Stomach (tissue), 9 donors: ENCODE data around the gene BSX. TPM values are rescaled to one million over a fixed set of nuclear protein-coding genes. Genes with fewer than 3 reads are reported as not detected.

Experiments used
- DNase-seq, 2 donors: peaks; one replicate each; pipeline versions ENCODE4 v3.0.0 to v3.0.0-alpha.2; 2013 to 2019
- H3K27ac ChIP-seq, 5 donors: fragments of 200-600 bp in 4 of 5; sonication (generic) in 4 of 5; one replicate each; pipeline ENCODE4 v1.5.1; 2013 to 2019; ENCODE audit warnings: mild to moderate bottlenecking in 1 of 5, moderate library complexity in 1 of 5
- H3K27me3 ChIP-seq, 3 donors: fragments of 200-600 bp; sonication (generic); one replicate each; pipeline ENCODE4 v1.5.1; 2017 to 2019; ENCODE audit warnings: mixed run types in 1 of 3
- H3K36me3 ChIP-seq, 4 donors: fragments of 200-600 bp; sonication (generic); 1 replicate in 3 of 4; 2 replicates in 1 of 4; pipeline ENCODE4 v1.5.1; 2016 to 2019
- H3K4me1 ChIP-seq, 4 donors: fragments of 200-600 bp; sonication (generic); one replicate each; pipeline ENCODE4 v1.5.1; 2016 to 2019
- H3K4me3 ChIP-seq, 4 donors: fragments of 200-600 bp; sonication (generic) in 3 of 4; one replicate each; pipeline ENCODE4 v1.5.1; 2016 to 2019; ENCODE audit warnings: mild to moderate bottlenecking in 1 of 4
- H3K9me3 ChIP-seq, 4 donors: fragments of 200-600 bp; sonication (generic); one replicate each; pipeline ENCODE4 v1.5.1; 2016 to 2019
- EP300 ChIP-seq: sonication (generic); formaldehyde crosslinking; IDR thresholded peaks from one replicate; pipeline ENCODE4 v1.6.1; 2017; ENCODE audit warnings: antibody characterized with exemption
- POLR2A ChIP-seq, 4 donors: fragments of 450-650 bp; IDR thresholded peaks; one replicate each; pipeline ENCODE4 v1.6.1; 2016; ENCODE audit warnings: antibody characterized with exemption in 4 of 4, control low read depth in 2 of 4, mild to moderate bottlenecking in 1 of 4, moderate library complexity in 1 of 4
- POLR2AphosphoS5 ChIP-seq, 3 donors: sonication (generic); formaldehyde crosslinking; IDR thresholded peaks; one replicate each; pipeline ENCODE4 v1.6.1; 2016; ENCODE audit warnings: antibody characterized with exemption in 3 of 3
- WGBS, 5 donors: extraction: QIAGEN DNeasy Blood & Tissue Kit in 3 of 5; methylation state at CpG; one replicate each; pipeline versions ENCODE4 v1.1.5 to v1.1.7; 2013 to 2018; 5-methylcytosine and 5-hydroxymethylcytosine counted together
- intact Hi-C: fragments of 100-400 bp; cut with DNase I; formaldehyde crosslinking; loops from one replicate; pipeline ENCODE4 v1.15.1; 2023; ENCODE audit warnings: low total_unique reads
- polyA plus RNA-seq, 3 donors: library from polyadenylated mRNA; stranded (reverse); fragments of 200-250 nt; gene quantifications; one replicate each; pipeline ENCODE4 v1.2.3, GENCODE V29; 2013
- total RNA-seq, 5 donors: library from RNA; depleted of rRNA; stranded (reverse); fragments of >200 nt; gene quantifications; one replicate each; pipeline versions ENCODE4 v1.1.0 to v1.2.3, GENCODE V29; 2014 to 2016
- TF ChIP-seq, protein P1 (sequence below), 7 experiments: fragments of 450-650 bp in 4 of 7; fragments of 200-600 bp in 3 of 7; sonication (generic) in 3 of 7; IDR thresholded peaks; one replicate each; pipeline ENCODE4 v1.5.1; 2016 to 2019; ENCODE audit warnings: antibody characterized with exemption in 7 of 7, control low read depth in 2 of 7, mild to moderate bottlenecking in 1 of 7
- donor health status: healthy with polysubstance abuse.
- donor health status: Bipolar disorder and iron deficiency.
- donor health status: healthy.

BSX gene
- total and polyA plus RNA-seq, 8 donors: not detected

DNA sequence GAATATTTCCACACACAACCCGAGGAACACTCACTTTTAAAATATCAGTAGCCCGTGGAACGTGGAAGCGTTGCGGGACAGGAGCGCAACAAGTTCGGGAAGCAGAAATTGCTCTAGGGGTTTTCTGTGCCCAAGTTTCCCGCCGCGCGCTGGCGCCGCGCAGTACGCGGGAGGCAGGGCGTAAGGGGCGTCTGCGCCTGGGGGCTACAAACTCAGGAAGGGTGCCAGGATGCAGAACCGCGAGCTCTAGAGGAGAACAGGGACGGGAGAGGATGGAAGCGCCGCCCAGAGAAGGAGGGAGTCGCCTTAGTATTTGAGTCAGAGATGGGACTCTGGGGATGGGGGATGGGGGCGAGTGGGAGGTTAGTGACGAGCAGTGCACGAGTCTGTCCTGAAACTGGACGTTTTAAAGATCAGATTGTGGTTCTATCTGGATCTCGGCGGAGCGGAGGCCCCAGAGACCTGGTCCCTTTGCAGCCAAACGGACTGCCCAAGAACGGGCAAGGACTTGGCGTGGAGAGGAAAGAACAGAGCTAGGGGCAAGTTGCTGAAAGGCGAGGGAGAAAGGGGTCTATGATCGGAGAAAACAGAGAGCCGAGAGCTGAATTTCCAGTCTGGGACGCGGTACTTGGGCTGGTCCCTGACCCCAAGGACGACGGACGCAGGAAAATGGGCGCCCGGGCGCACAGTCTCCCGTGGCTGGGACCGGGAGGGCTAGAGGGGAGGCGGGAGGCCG is 4.7 kb downstream of the BSX start:
- Histone ChIP-seq H3K36me3 (no peaks in the 10 kb centered on the region), H3K4me1 (peaks cover 4 to 36% (median 17%) of the 10 kb centered on the region in 4 donors), H3K9me3 (peaks cover 0 to 6% (median 0%) of the 10 kb centered on the region in 4 donors), H3K4me3 (peak overlapping the region in 2 of 4 donors; percentile 15 to 31), H3K27ac (no peak overlapping the region), H3K27me3 (peaks cover 40 to 89% (median 75%) of the 10 kb centered on the region in 3 donors)
- TF ChIP-seq EP300 (no peak), POLR2A (IDR thresholded peaks at IDR 0.05) (no peak), POLR2AphosphoS5 (IDR thresholded peaks at IDR 0.05) (no peak)
- TF ChIP-seq, protein P1, sequence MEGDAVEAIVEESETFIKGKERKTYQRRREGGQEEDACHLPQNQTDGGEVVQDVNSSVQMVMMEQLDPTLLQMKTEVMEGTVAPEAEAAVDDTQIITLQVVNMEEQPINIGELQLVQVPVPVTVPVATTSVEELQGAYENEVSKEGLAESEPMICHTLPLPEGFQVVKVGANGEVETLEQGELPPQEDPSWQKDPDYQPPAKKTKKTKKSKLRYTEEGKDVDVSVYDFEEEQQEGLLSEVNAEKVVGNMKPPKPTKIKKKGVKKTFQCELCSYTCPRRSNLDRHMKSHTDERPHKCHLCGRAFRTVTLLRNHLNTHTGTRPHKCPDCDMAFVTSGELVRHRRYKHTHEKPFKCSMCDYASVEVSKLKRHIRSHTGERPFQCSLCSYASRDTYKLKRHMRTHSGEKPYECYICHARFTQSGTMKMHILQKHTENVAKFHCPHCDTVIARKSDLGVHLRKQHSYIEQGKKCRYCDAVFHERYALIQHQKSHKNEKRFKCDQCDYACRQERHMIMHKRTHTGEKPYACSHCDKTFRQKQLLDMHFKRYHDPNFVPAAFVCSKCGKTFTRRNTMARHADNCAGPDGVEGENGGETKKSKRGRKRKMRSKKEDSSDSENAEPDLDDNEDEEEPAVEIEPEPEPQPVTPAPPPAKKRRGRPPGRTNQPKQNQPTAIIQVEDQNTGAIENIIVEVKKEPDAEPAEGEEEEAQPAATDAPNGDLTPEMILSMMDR (IDR thresholded peaks at IDR 0.05): no peak
- no peak for DNase-seq
- 4 to 10% (median 6%) methylated on average over 45 to 50 of the region's 50 CpGs for WGBS, 5 donors
- intact Hi-C loops: no loop called here

DNA sequence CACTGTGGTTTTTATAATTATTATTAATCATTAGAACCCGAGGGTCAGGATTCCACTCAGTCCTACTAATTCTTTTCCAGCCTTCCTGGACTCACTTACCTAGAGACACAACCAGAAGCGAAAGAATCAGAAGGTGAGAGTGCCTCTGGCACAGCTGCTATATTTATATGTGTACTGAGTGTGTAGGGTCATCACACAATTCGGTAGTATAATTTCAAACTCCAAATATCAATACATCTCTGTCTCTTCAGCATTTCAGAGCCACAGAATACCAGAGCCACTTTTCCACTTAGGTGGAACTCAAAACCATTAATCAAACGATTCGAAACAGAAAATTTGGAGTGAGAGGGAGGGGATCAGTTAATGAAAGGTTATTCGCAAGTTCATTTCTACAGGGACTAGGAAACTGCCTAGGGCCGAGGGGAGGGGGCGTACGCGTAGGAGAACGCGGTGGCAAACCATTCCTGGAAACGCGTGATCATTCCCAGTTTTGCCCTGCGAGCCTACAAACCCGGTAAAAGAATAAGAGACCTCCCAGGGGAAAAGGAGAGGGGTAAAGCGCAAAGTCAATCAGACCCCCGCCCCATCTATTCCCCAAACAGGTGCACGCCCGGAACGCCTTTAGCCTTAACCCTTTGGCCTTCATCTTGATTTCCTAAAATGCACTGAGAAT is 5.4 kb downstream of the BSX start:
- TF ChIP-seq, protein P1 (IDR thresholded peaks at IDR 0.05): no peak
- TF ChIP-seq POLR2A (IDR thresholded peaks at IDR 0.05) (no peak), POLR2AphosphoS5 (IDR thresholded peaks at IDR 0.05) (no peak), EP300 (no peak)
- peaks cover 0 to 31% (median 17%) of the 10 kb centered on the region in 4 donors for H3K4me1 ChIP-seq
- peaks cover 0 to 6% (median 0%) of the 10 kb centered on the region in 4 donors for H3K9me3 ChIP-seq
- WGBS, 5 donors: 9 to 15% (median 10%) methylated on average over 21 of the region's 21 CpGs
- no peak overlapping the region for H3K27ac ChIP-seq
- no peak for DNase-seq
- intact Hi-C loops: no loop called here
- no peak overlapping the region for H3K4me3 ChIP-seq
- H3K27me3 ChIP-seq: peaks cover 36 to 88% (median 68%) of the 10 kb centered on the region in 3 donors
- H3K36me3 ChIP-seq: no peaks in the 10 kb centered on the region

DNA sequence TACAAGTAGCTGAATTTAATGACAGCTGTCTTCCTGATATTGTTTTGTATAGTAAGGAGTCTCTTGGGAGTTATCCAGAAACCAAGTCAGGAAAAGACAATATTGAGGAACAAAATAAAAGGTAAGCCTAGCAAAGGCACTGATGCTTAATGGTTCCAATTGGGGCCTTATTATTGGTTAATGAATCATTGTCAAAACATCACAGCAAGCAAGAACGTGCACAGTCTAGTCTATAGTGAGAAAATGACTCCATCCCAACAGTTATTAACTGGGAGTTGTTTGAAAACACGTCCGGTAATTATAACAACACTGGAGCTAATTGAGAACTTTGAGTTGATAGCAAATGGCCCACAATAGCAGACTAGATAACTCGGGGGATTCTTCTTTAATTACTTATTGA is 17.7 kb downstream of the BSX start:
- 64 to 79% (median 69%) methylated on average over 4 of the region's 4 CpGs for WGBS, 5 donors
- DNase-seq: no peak
- H3K9me3 ChIP-seq: no peaks in the 10 kb centered on the region
- H3K36me3 ChIP-seq: no peaks in the 10 kb centered on the region
- TF ChIP-seq, protein P1 (IDR thresholded peaks at IDR 0.05): no peak
- TF ChIP-seq POLR2A (IDR thresholded peaks at IDR 0.05) (no peak), EP300 (no peak), POLR2AphosphoS5 (IDR thresholded peaks at IDR 0.05) (no peak)
- intact Hi-C loops: no loop called here
- H3K4me3 ChIP-seq: no peak overlapping the region
- no peak overlapping the region for H3K27ac ChIP-seq
- H3K27me3 ChIP-seq: peaks cover 0 to 27% (median 7%) of the 10 kb centered on the region in 3 donors
- no peaks in the 10 kb centered on the region for H3K4me1 ChIP-seq

DNA sequence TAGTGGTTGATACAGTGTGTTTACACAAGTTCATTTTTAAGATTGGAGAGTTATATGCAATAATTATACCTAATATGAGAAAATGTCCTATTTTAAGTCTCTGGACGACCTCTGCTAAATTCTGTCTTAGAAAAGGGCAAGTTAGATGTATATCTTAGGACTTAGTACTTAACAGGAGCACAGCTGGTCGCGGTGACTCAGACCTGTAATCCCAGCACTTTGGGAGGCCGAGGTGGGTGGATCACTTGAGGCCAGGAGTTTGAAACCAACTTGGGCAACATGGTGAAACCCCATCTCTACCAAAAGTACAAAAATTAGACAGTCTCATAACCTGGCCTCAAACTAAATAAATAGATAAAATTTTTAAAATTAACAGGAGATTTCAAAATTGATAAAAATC is 27.2 kb downstream of the BSX start:
- no peaks in the 10 kb centered on the region for H3K4me1 ChIP-seq
- H3K4me3 ChIP-seq: no peak overlapping the region
- H3K36me3 ChIP-seq: peaks cover 0 to 7% (median 0%) of the 10 kb centered on the region in 4 donors
- H3K9me3 ChIP-seq: no peaks in the 10 kb centered on the region
- DNase-seq: no peak
- H3K27me3 ChIP-seq: no peaks in the 10 kb centered on the region
- TF ChIP-seq POLR2AphosphoS5 (IDR thresholded peaks at IDR 0.05) (no peak), EP300 (no peak), POLR2A (IDR thresholded peaks at IDR 0.05) (no peak)
- TF ChIP-seq, protein P1 (IDR thresholded peaks at IDR 0.05): no peak
- intact Hi-C loops: no loop called here
- H3K27ac ChIP-seq: no peak overlapping the region
- WGBS, 5 donors: 80 to 92% (median 87%) methylated on average over 4 of the region's 4 CpGs
